Breast epithelium (tissue), 4 donors: ENCODE results near the gene ENTPD2. TPM values are rescaled to one million over a fixed set of nuclear protein-coding genes. Genes with fewer than 3 reads are reported as not detected.
"Not testable (repeated sequence)": the region's sequence is repeated elsewhere in the genome, so short reads cannot be mapped to it uniquely, and the experiment has no call there.

ENCODE experiments used
- DNase-seq, 2 donors: peaks; one replicate each; pipeline ENCODE4 v3.0.0-alpha.2; 2019; ENCODE audit warnings: low spot score in 2 of 2
- H3K27ac ChIP-seq, 2 donors: fragments of 200-600 bp; sonication (generic) in 1 of 2; one replicate each; pipeline ENCODE4 v1.5.1; 2016 to 2019; ENCODE audit warnings: mild to moderate bottlenecking in 1 of 2
- H3K27me3 ChIP-seq, 2 donors: fragments of 200-600 bp; sonication (generic) in 1 of 2; one replicate each; pipeline versions ENCODE4 v1.5.1 to v1.6.0; 2017 to 2019; ENCODE audit warnings: control low read depth in 1 of 2, mild to moderate bottlenecking in 1 of 2
- H3K36me3 ChIP-seq: fragments of 200-600 bp; one replicate; pipeline ENCODE4 v1.5.1; 2019
- H3K4me1 ChIP-seq, 2 donors: fragments of 200-600 bp; sonication (generic); one replicate each; pipeline ENCODE4 v1.5.1; 2016 to 2019; ENCODE audit warnings: control low read depth in 1 of 2
- H3K4me3 ChIP-seq, 3 donors: fragments of 200-600 bp; sonication (generic); 1 replicate in 2 of 3; 2 replicates in 1 of 3; pipeline ENCODE4 v1.5.1; 2016 to 2019; ENCODE audit warnings: mild to moderate bottlenecking in 3 of 3, moderate library complexity in 2 of 3
- H3K9me3 ChIP-seq, 2 donors: fragments of 200-600 bp; sonication (generic) in 1 of 2; one replicate each; pipeline ENCODE4 v1.5.1; 2016 to 2019; ENCODE audit warnings: control low read depth in 1 of 2
- POLR2A ChIP-seq: fragments of 450-650 bp; IDR thresholded peaks from one replicate; pipeline ENCODE4 v1.6.1; 2016; ENCODE audit warnings: antibody characterized with exemption, mild to moderate bottlenecking, moderate library complexity
- POLR2AphosphoS5 ChIP-seq, 3 donors: sonication (generic); formaldehyde crosslinking; IDR thresholded peaks; one replicate each; pipeline ENCODE4 v1.6.1; 2017; ENCODE audit warnings: antibody characterized with exemption in 3 of 3
- intact Hi-C: fragments of 100-400 bp; cut with DNase I; formaldehyde crosslinking; loops from one replicate; pipeline ENCODE4 v1.15.1; 2023; ENCODE audit warnings: low total_unique reads
- total RNA-seq, 3 donors: library from RNA; depleted of rRNA; stranded (reverse); fragments of >200 nt; gene quantifications; one replicate each; pipeline ENCODE4 v1.1.0, GENCODE V29; 2016
- TF ChIP-seq, protein P1 (sequence below), 3 donors: fragments of 450-650 bp; IDR thresholded peaks; one replicate each; pipeline ENCODE4 v1.5.1; 2016 to 2017; ENCODE audit warnings: antibody characterized with exemption in 3 of 3, mild to moderate bottlenecking in 3 of 3, moderate library complexity in 3 of 3

The ENTPD2 gene
- total RNA-seq, 3 donors from 2014 or later, result 0.16 to 6.7 (median 3.6) TPM

DNA sequence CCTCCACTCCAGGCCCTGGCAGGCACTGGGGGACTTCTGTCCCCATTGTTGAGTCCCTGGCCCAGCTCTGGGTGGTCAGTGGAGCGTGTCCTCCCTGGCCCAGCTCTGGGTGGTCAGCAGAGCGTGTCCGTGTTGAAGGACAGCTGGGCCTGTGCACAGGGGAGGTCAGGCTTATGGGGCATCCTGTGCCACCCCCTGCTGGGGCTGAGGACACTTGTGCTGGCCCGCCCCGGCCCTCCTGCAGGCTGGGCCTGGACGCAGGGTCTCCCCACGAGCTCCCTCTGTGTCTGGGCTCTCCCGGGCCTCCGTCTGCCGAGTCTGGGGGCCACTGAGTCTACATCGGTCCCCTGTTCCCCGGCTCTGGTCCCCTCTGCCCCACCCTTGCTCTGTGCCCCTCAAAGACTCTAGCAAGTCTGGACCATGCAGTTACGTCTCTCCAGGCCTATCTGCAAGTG lies 46.0 kb downstream of the ENTPD2 start:
- peaks cover 0 to 6% of the 10 kb centered on the region in 2 donors for H3K9me3 ChIP-seq
- no peak for DNase-seq
- no peak overlapping the region for H3K27ac ChIP-seq
- no peaks in the 10 kb centered on the region for H3K36me3 ChIP-seq
- no peaks in the 10 kb centered on the region for H3K27me3 ChIP-seq
- H3K4me1 ChIP-seq, result no peaks in the 10 kb centered on the region
- intact Hi-C loops, result no loop called here
- TF ChIP-seq POLR2A, result no peak
- TF ChIP-seq, protein P1, sequence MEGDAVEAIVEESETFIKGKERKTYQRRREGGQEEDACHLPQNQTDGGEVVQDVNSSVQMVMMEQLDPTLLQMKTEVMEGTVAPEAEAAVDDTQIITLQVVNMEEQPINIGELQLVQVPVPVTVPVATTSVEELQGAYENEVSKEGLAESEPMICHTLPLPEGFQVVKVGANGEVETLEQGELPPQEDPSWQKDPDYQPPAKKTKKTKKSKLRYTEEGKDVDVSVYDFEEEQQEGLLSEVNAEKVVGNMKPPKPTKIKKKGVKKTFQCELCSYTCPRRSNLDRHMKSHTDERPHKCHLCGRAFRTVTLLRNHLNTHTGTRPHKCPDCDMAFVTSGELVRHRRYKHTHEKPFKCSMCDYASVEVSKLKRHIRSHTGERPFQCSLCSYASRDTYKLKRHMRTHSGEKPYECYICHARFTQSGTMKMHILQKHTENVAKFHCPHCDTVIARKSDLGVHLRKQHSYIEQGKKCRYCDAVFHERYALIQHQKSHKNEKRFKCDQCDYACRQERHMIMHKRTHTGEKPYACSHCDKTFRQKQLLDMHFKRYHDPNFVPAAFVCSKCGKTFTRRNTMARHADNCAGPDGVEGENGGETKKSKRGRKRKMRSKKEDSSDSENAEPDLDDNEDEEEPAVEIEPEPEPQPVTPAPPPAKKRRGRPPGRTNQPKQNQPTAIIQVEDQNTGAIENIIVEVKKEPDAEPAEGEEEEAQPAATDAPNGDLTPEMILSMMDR (IDR thresholded peaks at IDR 0.05), result no peak
- no peak for TF ChIP-seq POLR2AphosphoS5 (IDR thresholded peaks at IDR 0.05)
- H3K4me3 ChIP-seq, result no peak overlapping the region

DNA sequence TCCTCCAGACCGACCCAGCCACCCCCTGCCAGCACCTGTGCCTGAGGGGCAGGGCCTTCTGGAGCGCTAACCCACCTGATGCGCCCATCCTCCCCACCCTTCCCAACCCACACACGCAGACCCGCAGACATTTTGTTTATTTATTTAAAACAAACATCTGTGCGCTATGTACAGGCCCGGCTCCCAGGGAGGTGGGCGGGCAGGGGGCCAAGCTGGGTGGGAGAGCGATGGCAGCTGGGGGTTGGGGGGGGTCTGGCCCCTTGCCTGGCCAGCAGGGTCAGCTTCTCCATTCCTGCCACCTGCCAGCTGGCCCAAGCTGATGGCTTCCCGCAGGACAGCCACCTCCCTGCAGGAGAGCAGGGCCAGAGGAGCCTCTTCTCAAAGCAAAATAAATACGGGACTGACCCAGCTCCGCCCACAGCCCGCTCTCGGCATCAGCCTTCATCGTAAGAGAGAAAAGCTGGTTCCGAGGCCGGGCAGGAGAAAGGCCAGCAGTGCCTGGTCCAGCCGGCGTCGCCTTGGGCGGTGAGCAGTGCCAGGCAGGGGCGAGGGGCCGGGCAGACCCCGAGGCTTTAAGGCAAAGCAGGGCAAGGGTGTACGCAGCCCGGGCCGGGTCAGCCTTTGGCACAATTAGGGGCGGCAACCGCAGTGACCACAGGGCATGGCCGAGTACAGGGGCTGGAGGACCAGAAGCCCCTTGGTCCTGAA lies 46.6 kb downstream of the ENTPD2 start:
- Histone ChIP-seq H3K4me1 (no peaks in the 10 kb centered on the region), H3K36me3 (no peaks in the 10 kb centered on the region), H3K4me3 (no peak overlapping the region), H3K27me3 (no peaks in the 10 kb centered on the region), H3K27ac (no peak overlapping the region), H3K9me3 (peaks cover 0 to 6% of the 10 kb centered on the region in 2 donors)
- intact Hi-C loops, result no loop called here
- TF ChIP-seq POLR2AphosphoS5 (IDR thresholded peaks at IDR 0.05) (no peak), POLR2A (no peak)
- TF ChIP-seq, protein P1 (IDR thresholded peaks at IDR 0.05), result no peak
- DNase-seq, result no peak

DNA sequence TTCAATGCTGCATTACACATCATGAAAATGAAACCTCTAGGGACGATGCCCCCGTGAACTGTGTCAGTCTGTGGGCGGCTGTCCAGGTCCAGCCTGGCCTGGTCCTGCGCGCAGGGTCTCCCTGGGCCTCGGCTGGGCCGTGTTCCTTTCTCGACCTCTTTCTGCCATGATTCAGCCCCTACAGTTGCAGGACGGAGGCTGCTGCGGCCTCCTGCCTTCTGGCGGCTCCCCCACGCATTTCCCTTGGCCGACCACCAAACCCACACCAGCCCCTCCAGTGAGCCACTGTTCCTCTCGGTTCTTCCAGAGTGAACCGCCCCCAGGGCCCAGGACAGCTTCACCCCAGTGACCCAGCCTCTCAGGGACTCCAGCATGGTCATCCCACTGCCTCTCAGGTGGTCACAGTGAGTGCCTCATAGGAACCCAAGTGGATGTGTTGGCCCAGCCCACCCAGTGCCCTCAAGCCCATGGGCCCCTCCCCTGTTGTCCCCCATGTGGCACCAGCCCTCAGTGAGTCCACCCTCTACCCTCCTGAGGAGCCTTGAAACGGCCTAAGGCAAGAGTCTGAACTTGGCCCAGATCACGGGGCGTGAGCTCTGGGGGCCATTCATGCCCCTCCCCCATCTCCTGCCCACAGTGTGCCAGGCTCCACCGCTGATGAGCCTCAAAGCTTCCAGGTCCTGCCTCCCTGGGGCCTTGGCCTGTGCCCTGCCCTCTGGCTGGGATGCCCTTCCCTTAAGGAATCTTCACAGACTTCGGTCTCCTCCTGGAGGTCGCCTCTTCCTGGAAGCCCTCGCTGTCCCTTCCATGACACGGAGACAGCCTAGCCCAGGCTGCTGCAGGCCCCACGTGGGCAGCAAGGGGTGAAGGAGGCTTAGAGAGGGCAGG lies 47.5 kb downstream of the ENTPD2 start:
- H3K36me3 ChIP-seq, result no peaks in the 10 kb centered on the region
- DNase-seq, result no peak
- intact Hi-C loops, result no loop called here
- no peaks in the 10 kb centered on the region for H3K27me3 ChIP-seq
- no peaks in the 10 kb centered on the region for H3K4me1 ChIP-seq
- no peak overlapping the region for H3K27ac ChIP-seq
- peaks cover 0 to 6% of the 10 kb centered on the region in 2 donors for H3K9me3 ChIP-seq
- no peak for TF ChIP-seq POLR2AphosphoS5 (IDR thresholded peaks at IDR 0.05)
- TF ChIP-seq POLR2A, result no peak
- H3K4me3 ChIP-seq, result no peak overlapping the region

DNA sequence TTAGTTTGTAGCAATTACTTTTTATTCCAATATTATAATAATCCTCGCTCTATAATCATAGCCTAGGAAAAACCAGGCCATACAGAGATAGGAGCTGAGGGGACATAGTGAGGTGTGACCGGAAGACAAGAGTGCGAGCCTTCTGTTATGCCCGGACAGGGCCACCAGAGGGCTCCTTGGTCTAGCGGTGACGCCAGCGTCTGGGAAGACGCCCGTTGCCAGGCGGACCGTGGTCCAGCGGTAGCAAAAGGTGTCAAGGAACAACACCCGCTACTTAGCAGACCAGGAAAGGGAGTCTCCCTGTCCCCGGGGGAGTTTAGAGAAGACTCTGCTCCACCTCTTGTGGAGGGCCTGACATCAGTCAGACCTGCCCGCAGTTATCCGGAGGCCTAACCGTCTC lies 49.6 kb downstream of the ENTPD2 start:
- TF ChIP-seq, protein P1 (IDR thresholded peaks at IDR 0.05), result peak in 2 of 3 donors; percentile 15 to 31
- H3K27me3 ChIP-seq, H3K27ac ChIP-seq, H3K36me3 ChIP-seq, DNase-seq, H3K4me1 ChIP-seq, H3K4me3 ChIP-seq, intact Hi-C loops, H3K9me3 ChIP-seq: not testable (repeated sequence)

DNA sequence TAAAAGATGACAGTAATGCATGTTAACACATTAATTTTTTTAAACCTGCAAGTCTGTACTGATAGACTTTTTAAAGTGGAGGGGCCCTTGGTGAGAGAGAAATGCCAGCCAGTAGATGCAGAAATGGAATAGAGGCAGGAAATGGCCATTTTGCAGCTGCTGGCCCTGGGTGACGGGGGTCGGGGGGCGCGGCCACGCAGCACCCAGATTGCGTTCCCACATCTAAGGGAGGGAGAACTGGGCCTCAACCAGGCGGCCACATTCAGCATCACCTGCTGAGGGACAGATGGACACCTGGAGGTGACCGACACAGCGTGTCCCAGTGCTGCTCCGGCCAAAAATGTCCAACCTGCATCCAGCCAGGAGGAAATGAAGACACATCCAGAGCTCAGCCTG lies 51.2 kb downstream of the ENTPD2 start:
- no peak overlapping the region for H3K27ac ChIP-seq
- no peaks in the 10 kb centered on the region for H3K36me3 ChIP-seq
- DNase-seq, result no peak
- H3K9me3 ChIP-seq, result peaks cover 0 to 6% of the 10 kb centered on the region in 2 donors
- H3K4me3 ChIP-seq, result no peak overlapping the region
- no peaks in the 10 kb centered on the region for H3K4me1 ChIP-seq
- H3K27me3 ChIP-seq, result no peaks in the 10 kb centered on the region
- intact Hi-C loops, result loop anchor here (1.0 kb wide), 1 partner anchor 41 kb away; no protein-coding TSS in a partner anchor
- TF ChIP-seq, protein P1 (IDR thresholded peaks at IDR 0.05), result no peak
- TF ChIP-seq POLR2A (no peak), POLR2AphosphoS5 (IDR thresholded peaks at IDR 0.05) (no peak)
